Right lobe of liver (tissue), 4 donors: ENCODE data around the gene TMEM47.

Experiments
- POLR2A ChIP-seq: fragments of 450-650 bp; IDR thresholded peaks from one replicate; pipeline ENCODE4 v1.6.1; 2017; ENCODE audit warnings: antibody characterized with exemption, mild to moderate bottlenecking
- TF ChIP-seq, protein P1 (sequence below), 4 donors: fragments of 200-600 bp in 3 of 4; fragments of 450-650 bp in 1 of 4; IDR thresholded peaks; one replicate each; pipeline versions ENCODE4 v1.5.1 to v1.8.0; 2016 to 2022; ENCODE audit warnings: antibody characterized with exemption in 4 of 4, mild to moderate bottlenecking in 2 of 4
- donor health status: DM: no; HTN: no; CAD: no.
- donor health status: DM: no; HTN: no; CAD: no.
- donor health status: DM: no; HTN: yes; CAD: no.

- TF ChIP-seq, protein P1, sequence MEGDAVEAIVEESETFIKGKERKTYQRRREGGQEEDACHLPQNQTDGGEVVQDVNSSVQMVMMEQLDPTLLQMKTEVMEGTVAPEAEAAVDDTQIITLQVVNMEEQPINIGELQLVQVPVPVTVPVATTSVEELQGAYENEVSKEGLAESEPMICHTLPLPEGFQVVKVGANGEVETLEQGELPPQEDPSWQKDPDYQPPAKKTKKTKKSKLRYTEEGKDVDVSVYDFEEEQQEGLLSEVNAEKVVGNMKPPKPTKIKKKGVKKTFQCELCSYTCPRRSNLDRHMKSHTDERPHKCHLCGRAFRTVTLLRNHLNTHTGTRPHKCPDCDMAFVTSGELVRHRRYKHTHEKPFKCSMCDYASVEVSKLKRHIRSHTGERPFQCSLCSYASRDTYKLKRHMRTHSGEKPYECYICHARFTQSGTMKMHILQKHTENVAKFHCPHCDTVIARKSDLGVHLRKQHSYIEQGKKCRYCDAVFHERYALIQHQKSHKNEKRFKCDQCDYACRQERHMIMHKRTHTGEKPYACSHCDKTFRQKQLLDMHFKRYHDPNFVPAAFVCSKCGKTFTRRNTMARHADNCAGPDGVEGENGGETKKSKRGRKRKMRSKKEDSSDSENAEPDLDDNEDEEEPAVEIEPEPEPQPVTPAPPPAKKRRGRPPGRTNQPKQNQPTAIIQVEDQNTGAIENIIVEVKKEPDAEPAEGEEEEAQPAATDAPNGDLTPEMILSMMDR (IDR thresholded peaks at IDR 0.05): no peak
- TF ChIP-seq POLR2A: no peak
Measured at GRCh38 chrX:34586346-34586911, 70.7 kb downstream of the TMEM47 start.
